ENCODE measurements around the gene DPH2.
A peak's percentile ranks its signal among the peaks of the same experiment; 100 is the strongest.

Gene DPH2, protein sequence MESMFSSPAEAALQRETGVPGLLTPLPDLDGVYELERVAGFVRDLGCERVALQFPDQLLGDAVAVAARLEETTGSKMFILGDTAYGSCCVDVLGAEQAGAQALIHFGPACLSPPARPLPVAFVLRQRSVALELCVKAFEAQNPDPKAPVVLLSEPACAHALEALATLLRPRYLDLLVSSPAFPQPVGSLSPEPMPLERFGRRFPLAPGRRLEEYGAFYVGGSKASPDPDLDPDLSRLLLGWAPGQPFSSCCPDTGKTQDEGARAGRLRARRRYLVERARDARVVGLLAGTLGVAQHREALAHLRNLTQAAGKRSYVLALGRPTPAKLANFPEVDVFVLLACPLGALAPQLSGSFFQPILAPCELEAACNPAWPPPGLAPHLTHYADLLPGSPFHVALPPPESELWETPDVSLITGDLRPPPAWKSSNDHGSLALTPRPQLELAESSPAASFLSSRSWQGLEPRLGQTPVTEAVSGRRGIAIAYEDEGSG

DNA sequence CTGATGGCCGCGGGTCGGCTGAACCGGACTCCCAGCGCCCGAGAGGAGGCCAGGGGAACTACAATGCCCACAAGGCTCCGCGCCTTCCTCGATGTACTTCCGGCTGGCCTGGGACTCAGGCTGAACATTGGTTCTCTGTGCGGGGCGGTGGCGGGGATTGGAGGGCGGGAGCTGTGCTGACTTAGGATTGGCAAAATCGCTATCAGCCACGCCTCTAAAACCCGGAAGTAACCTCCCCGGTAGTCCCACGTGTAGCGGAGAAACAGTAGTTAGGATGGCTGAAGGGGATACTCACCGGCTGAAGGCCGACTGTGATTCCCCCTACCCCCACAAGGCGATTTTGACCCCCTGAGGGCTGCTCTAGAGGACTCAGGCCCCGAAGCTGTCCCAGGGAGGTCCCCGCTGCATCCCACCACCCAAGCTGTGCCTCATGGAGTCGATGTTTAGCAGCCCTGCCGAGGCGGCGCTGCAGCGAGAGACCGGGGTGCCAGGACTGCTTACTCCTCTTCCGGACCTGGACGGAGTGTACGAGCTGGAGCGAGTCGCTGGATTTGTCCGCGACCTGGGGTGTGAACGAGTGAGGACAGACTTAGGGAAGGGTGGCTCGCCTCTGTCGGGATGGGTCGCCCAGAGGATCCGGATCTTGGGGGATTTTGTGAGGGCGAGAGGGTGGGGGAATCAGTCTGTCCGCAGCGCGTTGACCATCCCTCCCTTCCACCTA is at the start of gene DPH2:
TSS of gene DPH2 (plus strand) at position 265 of the 721 bp plus-strand sequence. CDS start at position 431, 166 bp downstream.
- DNase-seq (ENCODE audit: low read depth), result peak; percentile 96

DNA sequence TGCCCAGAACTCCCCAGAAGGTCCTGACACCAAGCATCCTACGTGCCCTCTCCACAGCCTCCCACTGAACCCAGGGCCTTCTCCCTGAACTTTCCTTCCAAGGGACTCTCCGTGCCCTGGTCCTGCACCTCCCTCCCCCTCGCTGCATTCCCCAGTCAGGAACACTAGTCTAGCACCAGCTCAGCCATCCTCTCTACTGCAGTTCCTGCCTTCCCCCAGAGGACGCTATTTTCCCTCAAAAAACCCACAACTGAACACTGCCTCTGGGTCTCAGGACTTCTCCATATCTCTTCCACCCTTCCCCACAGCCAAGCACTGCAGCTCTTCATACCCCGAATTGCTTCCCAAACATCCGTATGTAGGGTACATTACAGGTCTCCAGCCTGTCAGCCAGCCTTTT is 48.8 kb upstream of the DPH2 start:
- DNase-seq (ENCODE audit: low read depth), result no peak

DNA sequence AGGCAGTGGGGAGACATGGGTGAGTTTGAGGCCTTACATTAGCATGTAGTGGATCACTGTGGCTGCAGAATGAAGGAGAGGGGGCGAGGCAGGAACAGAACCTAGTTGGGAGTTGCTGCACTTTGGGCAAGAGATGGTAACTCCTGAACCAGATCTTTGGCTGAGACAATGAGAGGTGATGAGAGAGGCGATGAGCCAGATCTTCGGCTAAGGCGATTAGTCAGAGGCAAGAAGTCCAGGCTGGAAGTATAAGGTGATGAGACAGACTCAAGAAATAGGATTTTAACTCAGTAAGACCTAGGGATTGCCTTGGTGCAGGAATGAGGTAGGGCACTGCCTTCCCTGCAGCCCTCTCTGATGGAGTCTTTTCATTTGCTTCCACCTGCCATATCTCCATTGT is 45.3 kb upstream of the DPH2 start:
- DNase-seq (ENCODE audit: low read depth), result no peak

DNA sequence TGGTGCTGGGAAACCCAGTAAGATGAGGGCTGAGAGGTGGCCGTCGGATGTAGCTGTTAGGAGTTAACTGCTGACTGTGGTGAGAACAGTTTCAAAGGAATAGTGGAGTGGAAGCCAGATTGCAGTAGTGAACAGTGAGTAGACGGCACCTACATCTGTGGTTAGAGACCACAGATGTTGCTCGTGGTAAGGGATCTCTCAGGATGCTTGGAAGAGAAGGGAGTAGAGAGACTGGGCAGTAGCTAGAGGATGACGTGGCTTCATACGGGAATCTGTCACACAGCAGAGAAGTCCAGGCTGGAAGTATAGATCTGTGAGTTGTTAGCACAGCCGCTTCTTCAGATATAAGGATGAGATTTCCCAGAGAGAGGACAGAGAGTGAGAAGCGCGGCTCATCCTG is 44.0 kb upstream of the DPH2 start:
- DNase-seq (ENCODE audit: low read depth), result no peak

DNA sequence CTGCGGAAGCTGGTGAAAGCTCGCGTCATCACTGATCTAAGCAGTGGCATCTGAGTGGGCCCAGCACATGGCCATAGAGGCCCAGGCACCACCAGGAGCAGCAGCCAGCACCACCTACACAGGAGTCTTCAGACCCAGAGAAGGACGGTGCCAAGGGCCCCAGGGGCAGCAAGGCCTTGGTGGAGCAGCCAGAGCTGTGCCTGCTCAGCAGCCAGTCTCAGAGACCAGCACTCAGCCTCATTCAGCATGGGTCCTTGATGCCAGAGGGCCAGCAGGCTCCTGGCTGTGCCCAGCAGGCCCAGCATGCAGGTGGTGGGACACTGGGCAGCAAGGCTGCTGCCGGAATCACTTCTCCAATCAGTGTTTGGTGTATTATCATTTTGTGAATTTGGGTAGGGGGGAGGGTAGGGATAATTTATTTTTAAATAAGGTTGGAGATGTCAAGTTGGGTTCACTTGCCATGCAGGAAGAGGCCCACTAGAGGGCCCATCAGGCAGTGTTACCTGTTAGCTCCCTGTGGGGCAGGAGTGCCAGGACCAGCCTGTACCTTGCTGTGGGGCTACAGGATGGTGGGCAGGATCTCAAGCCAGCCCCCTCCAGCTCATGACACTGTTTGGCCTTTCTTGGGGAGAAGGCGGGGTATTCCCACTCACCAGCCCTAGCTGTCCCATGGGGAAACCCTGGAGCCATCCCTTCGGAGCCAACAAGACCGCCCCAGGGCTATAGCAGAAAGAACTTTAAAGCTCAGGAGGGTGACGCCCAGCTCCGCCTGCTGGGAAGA is 39.5 kb upstream of the DPH2 start:
- DNase-seq (ENCODE audit: low read depth), result no peak

DNA sequence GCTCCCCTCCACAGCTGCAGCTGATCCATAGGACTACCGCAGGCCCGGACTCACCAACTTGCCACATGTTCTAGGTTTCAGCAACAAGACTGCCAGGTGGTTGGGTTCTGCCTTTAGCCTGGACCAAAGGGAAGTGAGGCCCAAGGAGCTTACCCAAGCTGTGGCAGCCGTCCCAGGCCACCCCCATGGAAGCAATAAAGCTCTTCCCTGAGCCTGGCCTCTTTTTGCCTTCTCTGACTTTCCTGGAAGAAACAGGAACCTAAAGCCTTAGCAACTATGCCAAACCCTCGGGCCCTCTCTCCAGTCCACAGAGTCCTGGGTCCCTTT is 38.9 kb upstream of the DPH2 start:
- DNase-seq (ENCODE audit: low read depth), result no peak

DNA sequence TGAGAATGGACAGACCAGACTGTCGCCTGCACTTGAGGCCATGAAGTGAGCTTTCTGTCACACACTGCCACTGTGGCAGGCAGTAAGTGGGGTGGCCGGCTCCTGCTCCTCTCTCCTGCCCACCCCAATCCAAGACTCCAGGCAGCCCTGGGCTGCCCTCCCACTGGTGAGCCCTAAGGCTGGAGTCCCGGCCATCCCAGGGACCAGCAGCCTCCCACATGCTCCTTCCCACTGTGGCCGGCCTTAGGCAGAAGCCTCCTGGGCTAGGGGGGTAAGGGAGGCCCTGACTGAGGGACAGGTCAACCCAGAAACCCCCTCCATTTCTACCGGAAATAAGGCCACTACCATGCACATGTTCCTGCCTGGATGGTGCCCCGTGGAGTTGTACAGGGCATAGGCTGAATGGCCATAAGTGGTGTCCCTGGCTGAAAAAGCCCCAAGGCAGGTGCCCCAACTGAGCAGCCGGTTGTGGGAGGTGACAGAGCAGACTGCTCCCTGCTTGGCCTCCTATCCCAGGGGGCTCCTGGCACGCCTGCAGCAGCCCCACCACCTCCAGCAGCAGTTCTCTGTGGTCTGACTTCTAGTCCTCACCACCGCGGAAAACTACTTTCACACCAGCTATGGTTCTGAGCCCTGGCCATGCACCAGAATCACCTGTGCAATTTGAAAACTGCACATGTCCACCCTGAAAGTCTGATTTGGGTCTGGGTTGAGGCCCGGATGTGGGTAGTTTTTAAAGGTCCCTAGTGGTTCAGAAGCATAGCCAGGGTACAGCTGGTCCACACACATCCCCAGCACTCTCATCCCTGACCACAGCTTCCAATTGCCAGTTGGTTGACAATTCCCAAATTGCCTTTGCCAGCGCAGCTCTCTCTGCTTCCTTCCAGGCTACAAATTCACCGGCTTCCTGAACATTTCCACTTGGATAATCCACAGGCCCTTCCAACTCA is 37.8 kb upstream of the DPH2 start:
- DNase-seq (ENCODE audit: low read depth), result no peak

DNA sequence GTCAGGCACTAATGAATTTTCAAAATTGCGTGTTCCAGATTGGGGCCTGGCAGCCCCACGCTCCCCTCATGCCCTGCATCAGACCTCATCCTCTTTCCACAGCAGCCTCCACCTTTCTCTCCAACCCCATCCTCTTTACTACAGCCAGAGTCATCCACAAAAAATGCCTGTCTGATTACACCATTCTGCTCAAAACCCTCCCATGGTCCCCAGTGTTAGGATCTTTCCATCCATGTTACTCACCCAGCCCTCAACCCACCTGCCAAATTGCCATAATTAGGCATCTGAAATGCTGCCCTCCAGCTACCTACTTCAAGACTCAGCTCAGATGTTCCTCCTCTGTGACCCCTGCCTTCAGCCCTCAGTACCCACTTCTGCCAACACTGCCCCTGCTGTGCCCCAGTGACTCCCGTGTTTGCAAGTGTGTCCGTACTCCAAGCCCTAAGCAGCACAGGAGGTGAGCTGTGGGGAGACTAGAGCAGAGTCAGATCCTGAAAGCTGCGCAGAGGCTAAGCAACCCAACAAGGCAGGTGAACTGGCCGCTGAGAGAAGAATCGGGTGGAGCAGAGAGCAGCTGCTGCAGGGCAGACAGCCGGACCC is 36.9 kb upstream of the DPH2 start:
- DNase-seq (ENCODE audit: low read depth), result no peak

DNA sequence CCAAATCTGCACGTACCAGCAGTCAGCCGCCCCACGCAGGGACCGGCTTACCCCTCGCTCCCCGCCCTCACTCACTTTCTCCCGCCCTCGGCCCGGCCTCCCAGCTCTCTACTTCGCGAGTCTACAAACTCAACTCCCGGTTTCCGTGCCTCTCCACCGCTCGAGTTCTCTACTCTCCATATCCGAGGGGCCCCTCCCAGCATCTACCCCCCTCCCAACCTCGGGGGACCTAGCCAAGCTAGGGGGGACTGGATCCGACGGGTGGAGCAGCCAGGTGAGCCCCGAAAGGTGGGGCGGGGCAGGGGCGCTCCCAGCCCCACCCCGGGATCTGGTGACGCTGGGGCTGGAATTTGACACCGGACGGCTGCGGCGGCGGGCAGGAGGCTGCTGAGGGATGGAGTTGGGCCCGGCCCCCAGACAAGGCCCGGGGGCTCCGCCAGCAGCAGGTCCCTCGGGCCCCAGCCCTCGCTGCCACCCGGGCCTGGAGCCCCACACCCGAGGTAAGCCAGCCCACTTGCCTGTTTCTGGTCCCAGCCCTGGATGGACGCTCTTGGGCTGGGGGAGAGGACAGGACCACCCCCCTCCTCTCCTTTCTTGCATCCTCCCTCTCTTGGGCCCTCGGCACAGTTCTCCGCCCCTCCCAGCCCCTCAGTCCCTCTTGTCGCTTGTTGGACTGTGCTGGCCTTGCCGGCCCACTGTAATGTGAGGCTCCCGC is 36.3 kb upstream of the DPH2 start, which contains the start of gene ARTN:
TSS of gene ARTN (plus strand) at position 416 of the 715 bp plus-strand sequence. CDS start 1,856 bp downstream, outside the sequence.
- DNase-seq (ENCODE audit: low read depth), result no peak

DNA sequence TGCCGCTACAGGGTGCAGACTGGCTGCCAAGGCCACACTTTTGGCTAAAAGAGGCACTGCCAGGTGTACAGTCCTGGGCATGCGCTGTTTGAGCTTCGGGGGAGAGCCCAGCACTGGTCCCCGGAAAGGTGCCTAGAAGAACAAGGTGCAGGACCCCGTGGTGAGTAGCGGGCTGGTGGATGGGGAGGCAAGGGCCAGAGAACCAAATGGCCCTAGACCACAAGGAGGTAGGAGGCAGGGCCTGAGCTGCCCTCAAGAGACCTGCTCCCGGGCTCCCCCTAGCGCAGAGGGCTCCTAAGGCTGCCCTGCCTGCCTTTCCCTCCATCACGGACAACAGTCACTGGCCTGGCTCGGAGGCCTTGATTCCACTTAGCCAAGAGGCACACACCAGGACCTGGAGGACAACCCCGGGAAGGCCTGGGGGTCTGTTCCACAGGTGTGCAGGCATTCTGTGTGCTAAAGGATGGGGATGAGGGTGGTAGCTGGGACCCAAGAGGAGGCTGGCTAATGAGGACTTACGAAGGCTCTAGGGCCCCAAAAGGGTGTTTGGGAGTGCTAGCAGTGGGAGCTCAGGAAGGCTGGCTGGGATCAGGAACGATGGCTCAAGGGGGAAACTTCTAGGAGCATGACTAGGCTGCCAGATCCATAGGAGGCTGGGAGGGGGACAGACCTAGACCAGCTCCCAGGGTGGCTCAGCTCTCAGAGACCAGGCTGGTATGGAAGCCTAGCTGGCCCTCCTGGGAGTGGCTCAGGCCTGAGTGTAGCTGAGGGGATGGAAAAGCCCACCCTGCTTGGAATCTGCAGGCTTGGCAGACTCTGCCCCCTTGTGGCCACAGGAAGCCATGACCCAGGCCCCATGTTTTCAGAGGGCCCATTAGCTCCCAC is 35.5 kb upstream of the DPH2 start:
- DNase-seq (ENCODE audit: low read depth), result no peak

DNA sequence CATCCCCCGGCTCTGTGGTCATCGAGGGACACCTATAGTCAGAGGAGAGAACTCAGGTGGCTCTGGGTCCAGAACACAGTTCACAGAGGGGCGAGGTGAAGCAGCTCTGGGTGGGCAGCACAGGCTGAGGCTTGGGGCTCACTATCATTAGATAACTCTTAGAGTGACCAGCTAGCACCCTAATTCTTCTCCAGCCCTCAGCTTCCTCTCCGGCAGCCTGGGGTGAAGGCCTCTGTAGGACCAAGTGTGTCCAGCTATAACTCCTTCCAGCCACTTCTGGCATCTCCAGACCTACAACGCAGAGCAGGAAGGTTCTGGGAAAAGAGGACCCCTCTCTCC is 34.9 kb upstream of the DPH2 start:
- no peak for DNase-seq (ENCODE audit: low read depth)

DNA sequence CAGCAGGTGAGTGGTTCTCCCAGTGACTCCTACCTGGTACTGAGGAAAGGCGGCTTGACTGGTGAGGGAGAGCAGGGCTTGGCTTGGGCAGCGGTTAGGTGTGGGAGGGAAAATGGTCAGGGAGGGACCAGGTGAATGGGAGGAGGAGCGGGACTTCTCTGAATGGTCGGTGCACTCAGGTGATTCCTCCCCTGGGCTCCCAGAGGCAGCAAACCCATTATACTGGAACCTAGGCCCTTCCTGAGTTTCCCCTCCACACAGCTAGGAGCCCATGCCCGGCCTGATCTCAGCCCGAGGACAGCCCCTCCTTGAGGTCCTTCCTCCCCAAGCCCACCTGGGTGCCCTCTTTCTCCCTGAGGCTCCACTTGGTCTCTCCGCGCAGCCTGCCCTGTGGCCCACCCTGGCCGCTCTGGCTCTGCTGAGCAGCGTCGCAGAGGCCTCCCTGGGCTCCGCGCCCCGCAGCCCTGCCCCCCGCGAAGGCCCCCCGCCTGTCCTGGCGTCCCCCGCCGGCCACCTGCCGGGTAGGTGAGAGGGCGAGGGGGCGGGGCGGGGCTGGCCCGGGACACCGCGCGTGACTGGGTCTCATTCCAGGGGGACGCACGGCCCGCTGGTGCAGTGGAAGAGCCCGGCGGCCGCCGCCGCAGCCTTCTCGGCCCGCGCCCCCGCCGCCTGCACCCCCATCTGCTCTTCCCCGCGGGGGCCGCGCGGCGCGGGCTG is 33.9 kb upstream of the DPH2 start:
- DNase-seq (ENCODE audit: low read depth), result no peak

DNA sequence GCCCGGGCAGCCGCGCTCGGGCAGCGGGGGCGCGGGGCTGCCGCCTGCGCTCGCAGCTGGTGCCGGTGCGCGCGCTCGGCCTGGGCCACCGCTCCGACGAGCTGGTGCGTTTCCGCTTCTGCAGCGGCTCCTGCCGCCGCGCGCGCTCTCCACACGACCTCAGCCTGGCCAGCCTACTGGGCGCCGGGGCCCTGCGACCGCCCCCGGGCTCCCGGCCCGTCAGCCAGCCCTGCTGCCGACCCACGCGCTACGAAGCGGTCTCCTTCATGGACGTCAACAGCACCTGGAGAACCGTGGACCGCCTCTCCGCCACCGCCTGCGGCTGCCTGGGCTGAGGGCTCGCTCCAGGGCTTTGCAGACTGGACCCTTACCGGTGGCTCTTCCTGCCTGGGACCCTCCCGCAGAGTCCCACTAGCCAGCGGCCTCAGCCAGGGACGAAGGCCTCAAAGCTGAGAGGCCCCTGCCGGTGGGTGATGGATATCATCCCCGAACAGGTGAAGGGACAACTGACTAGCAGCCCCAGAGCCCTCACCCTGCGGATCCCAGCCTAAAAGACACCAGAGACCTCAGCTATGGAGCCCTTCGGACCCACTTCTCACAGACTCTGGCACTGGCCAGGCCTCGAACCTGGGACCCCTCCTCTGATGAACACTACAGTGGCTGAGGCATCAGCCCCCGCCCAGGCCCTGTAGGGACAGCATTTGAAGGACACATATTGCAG is 33.2 kb upstream of the DPH2 start:
- no peak for DNase-seq (ENCODE audit: low read depth)

DNA sequence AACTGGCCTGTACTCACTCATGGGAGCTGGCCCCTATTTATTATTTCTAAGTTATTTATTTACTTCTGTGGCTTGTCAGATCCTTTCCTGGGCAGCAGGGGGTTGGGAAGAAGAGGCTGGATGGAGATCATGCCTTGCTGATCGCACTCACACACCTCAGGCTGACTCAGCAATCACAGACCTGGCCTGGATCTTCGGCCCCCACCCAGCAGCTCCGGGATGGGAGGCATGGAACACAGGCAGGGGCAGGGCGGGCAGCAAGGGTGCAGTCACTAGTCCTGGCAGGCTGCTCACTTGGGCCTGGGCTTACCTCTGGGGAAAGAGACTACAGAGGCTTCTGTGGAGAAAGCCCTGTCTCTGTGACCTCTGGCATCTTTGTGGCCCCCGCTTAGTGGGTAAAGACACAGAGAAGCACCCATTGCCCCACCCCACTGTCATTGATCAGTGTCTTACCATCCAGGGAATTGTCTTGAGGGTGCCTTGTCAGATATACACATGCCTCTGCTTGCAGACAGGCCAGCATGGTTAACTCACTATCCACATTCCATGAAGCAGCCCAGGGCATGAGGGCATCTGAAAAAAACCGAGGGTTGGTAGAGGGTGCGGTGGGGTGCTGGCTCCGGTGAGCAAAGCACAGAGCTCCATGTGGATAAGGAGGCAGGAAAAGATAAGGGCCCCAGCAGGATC is 32.5 kb upstream of the DPH2 start:
- DNase-seq (ENCODE audit: low read depth), result no peak

DNA sequence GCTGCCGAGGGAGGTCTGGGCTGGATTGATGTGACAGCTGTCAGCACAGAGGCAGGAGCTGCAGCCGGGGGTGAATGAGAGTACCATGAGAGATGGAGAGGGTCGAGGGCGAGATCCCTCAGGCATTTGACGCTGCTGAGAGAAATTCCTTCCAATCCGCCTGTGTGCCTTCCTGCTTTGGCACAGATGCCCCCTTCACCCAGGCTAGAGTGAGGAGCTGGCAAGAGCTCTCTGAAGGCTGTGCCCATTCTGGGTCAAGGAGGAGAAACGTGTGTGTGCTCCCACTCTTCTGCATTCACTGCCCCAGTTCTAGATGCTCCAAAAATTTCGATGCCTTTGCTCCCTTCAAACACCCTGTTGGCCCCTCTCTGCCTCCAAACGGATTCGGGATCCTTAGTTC is 31.4 kb upstream of the DPH2 start:
- no peak for DNase-seq (ENCODE audit: low read depth)

DNA sequence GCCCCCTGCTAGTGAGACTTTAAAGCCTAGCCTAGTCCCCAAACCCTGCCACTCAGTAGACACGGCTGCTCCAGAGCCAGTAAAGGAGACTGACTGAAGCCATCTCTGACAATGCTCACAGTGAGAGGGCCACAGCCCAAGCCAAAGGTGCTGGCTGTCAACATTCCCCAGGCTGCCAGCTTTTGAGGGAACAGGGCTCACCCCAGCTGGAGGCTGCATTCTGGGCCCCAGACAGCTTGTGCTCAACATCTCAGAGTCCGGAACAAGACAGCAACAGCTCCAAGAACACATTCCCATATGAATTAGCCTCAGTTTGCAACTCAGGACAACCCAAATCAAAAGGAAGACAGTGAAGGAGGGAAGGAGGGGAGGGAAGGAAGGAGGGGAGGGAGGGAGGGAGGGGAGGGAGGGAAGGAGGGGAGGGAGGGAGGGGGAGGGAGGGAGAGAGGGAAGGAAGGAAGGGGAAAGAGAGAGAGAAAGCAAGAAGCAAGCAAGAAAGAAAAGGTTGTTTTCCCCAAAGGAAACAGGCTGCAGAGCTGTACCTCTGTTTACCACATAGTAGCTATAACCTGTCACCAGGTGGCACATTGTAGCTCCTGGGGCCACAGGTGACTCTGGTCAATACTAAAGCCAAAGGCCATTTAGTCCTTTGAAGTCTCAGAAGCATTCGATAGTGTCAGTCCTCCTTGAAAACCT is 30.8 kb upstream of the DPH2 start:
- no peak for DNase-seq (ENCODE audit: low read depth)

DNA sequence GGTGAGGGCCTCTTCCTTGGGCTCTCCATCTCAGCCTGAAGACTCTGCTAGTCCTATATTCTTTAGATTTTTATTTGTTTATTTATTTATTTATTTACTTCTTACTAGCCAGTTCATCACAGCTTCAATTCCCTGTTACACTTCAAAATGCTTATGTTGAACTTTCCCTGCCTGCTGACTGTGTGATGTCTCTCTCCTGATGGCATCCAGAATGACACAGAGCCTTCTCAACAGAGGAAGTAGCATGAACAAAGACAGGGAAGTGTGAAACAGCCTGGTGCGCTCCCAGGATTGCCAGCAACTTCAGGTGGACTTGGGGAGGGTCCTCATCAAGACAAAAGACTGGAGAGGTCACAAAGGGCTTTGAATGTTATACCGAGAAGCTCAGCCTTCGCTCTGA is 27.4 kb upstream of the DPH2 start:
- no peak for DNase-seq (ENCODE audit: low read depth)
